DND-41 (cell line): ENCODE measurements around the gene ADAMTS8.

Experiments used
- ATAC-seq: fragments of 200-7000 bp; cut with Tn5 transposase; 3 replicates; pipeline ENCODE4 v1.9.1; 2021; ENCODE audit warnings: low read depth; ENCODE audit not compliant: insufficient read depth
- DNase-seq: peaks from one replicate; pipeline ENCODE4 v3.0.0-alpha.2; 2020
- H2AFZ ChIP-seq: 2 replicates; pipeline ENCODE4 v1.6.0; 2012; ENCODE audit warnings: low read depth, low read length
- H3K27ac ChIP-seq: 2 replicates; pipeline ENCODE4 v1.5.1; 2012; ENCODE audit warnings: low read length, inconsistent platforms
- H3K27me3 ChIP-seq: fragments of 200-600 bp; sonication (generic); 2 replicates; pipeline ENCODE4 v1.6.0; 2012; ENCODE audit warnings: low read length, mild to moderate bottlenecking, inconsistent platforms; ENCODE audit not compliant: insufficient read depth, poor library complexity
- H3K36me3 ChIP-seq: 2 replicates; pipeline ENCODE4 v1.5.1; 2012; ENCODE audit warnings: low read length, inconsistent platforms; ENCODE audit not compliant: insufficient read depth
- H3K4me1 ChIP-seq: 2 replicates; pipeline ENCODE4 v1.5.1; 2012; ENCODE audit warnings: mild to moderate bottlenecking, low read length; ENCODE audit not compliant: insufficient read depth
- H3K4me2 ChIP-seq: 2 replicates; pipeline ENCODE4 v1.6.0; 2012; ENCODE audit warnings: mild to moderate bottlenecking, moderate library complexity, low read length, inconsistent platforms; ENCODE audit not compliant: insufficient read depth
- H3K4me3 ChIP-seq, 2 experiments: fragments of 200-600 bp in 1 of 2; shearing (Covaris generic) in 1 of 2; 2 replicates each; pipeline ENCODE4 v1.5.1; 2012 to 2016; ENCODE audit warnings: inconsistent platforms in 2 of 2, low read length in 2 of 2, mild to moderate bottlenecking in 2 of 2, low read depth in 1 of 2, moderate library complexity in 1 of 2
- H3K79me2 ChIP-seq: 2 replicates; pipeline ENCODE4 v1.6.0; 2012; ENCODE audit warnings: low read length, inconsistent platforms; ENCODE audit not compliant: insufficient read depth
- H3K9ac ChIP-seq: 2 replicates; pipeline ENCODE4 v1.6.0; 2012; ENCODE audit warnings: low read depth, mild to moderate bottlenecking, inconsistent platforms, low read length, moderate library complexity
- H3K9me3 ChIP-seq: 2 replicates; pipeline ENCODE4 v1.5.1; 2012; ENCODE audit warnings: low read length, moderate library complexity, mild to moderate bottlenecking, inconsistent platforms; ENCODE audit not compliant: insufficient read depth, severe bottlenecking
- H4K20me1 ChIP-seq: 2 replicates; pipeline ENCODE4 v1.6.0; 2012; ENCODE audit warnings: low read length; ENCODE audit not compliant: insufficient read depth
- CTCF ChIP-seq: IDR thresholded peaks from 2 replicates; pipeline ENCODE4 v1.5.1; 2012; ENCODE audit warnings: borderline replicate concordance, low read length, moderate library complexity, mild to moderate bottlenecking; ENCODE audit not compliant: poor library complexity, severe bottlenecking; ENCODE audit errors: extremely low read depth
- EZH2 ChIP-seq: IDR thresholded peaks from 3 replicates; pipeline ENCODE4 v1.6.1; 2012; ENCODE audit warnings: borderline replicate concordance, low read depth, mild to moderate bottlenecking, moderate library complexity, low read length, inconsistent platforms; ENCODE audit not compliant: severe bottlenecking

Gene ADAMTS8

DNA sequence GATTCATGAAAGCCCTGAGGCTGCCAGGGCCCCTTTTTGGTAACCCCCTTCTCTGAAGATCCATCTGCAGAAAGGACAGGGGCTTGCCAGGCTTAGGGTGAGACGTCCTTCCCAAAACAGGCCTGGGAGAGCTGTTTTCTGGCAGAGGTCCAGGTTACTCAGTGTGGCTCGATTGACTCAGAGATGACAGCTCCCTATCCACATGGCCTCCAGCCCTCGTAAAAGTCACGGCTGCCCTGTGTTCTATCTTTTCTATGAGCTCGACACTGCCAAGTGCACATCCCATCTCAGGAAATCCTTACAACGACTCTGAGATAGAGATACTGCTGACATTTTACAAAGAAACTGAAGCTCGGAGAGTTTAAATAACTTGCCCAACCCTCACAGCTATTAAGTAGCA is 20.4 kb downstream of the ADAMTS8 start:
- TF ChIP-seq EZH2 (no peak), CTCF (no peak)
- H3K27ac ChIP-seq: no peak overlapping the region
- H2AFZ ChIP-seq: no peak overlapping the region

GRCh38 chr11:130405428-130405827 is 23.0 kb downstream of the ADAMTS8 start:
- Histone ChIP-seq H4K20me1 (no peaks in the 10 kb centered on the region), H3K9me3 (no peaks in the 10 kb centered on the region), H3K4me3 (no peak overlapping the region), H3K27ac (no peak overlapping the region), H3K36me3 (no peaks in the 10 kb centered on the region), H3K4me1 (no peaks in the 10 kb centered on the region), H3K4me2 (no peak overlapping the region), H2AFZ (no peak overlapping the region), H3K9ac (no peak overlapping the region), H3K79me2 (no peaks in the 10 kb centered on the region), H3K27me3 (peaks cover 6% of the 10 kb centered on the region)
- no peak for TF ChIP-seq EZH2
- TF ChIP-seq CTCF: no peak
- ATAC-seq: no peak
- DNase-seq: no peak

More for the DNA sequence above, 20.4 kb downstream of the ADAMTS8 start:
- Histone ChIP-seq H3K79me2 (no peaks in the 10 kb centered on the region), H3K27me3 (peaks cover 12% of the 10 kb centered on the region), H4K20me1 (no peaks in the 10 kb centered on the region), H3K36me3 (no peaks in the 10 kb centered on the region), H3K4me3 (no peak overlapping the region), H3K9ac (no peak overlapping the region), H3K4me2 (no peak overlapping the region), H3K4me1 (no peaks in the 10 kb centered on the region), H3K9me3 (no peaks in the 10 kb centered on the region)
- ATAC-seq: no peak
- DNase-seq: no peak

GRCh38 chr11:130404727-130405126 is 23.7 kb downstream of the ADAMTS8 start:
- no peak overlapping the region for H3K27ac ChIP-seq
- DNase-seq: no peak
- H3K4me2 ChIP-seq: no peak overlapping the region
- no peak for ATAC-seq
- H3K36me3 ChIP-seq: no peaks in the 10 kb centered on the region
- H2AFZ ChIP-seq: no peak overlapping the region
- no peak for TF ChIP-seq EZH2
- no peak for TF ChIP-seq CTCF
- no peaks in the 10 kb centered on the region for H3K9me3 ChIP-seq
- no peaks in the 10 kb centered on the region for H3K79me2 ChIP-seq
- H3K4me3 ChIP-seq: no peak overlapping the region
- no peaks in the 10 kb centered on the region for H3K4me1 ChIP-seq
- no peak overlapping the region for H3K9ac ChIP-seq
- no peaks in the 10 kb centered on the region for H4K20me1 ChIP-seq
- H3K27me3 ChIP-seq: peaks cover 10% of the 10 kb centered on the region

DNA sequence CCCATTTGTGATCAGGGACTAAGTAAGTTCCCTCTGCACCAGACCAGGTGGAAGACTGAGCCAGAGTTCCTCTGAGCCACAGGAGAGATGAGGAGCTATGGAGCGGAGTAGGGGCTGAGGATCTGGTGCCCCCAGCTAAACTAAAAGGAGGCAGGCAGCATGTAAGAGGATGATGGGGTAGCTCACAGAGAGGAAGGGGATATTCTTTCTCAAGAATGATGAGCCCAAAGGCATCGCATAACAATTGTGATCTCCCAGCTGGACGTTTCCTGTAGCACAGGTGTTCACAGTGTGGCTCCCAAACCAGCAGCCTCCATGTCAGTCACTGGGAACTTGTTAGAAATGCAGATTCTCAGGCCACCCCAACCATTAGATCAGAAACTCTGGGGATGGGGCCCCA is 24.4 kb downstream of the ADAMTS8 start:
- Histone ChIP-seq H3K79me2 (no peaks in the 10 kb centered on the region), H3K27me3 (peaks cover 10% of the 10 kb centered on the region), H3K9me3 (no peaks in the 10 kb centered on the region), H3K4me1 (no peaks in the 10 kb centered on the region), H3K4me2 (no peak overlapping the region), H4K20me1 (no peaks in the 10 kb centered on the region), H3K36me3 (no peaks in the 10 kb centered on the region), H3K27ac (no peak overlapping the region), H3K9ac (no peak overlapping the region), H3K4me3 (no peak overlapping the region), H2AFZ (no peak overlapping the region)
- DNase-seq (no peak), ATAC-seq (no peak)
- no peak for TF ChIP-seq EZH2
- TF ChIP-seq CTCF: no peak
